PC-9 (cell line): ENCODE results near the gene B4GALT6. TPM values are rescaled to one million over a fixed set of nuclear protein-coding genes. Genes with fewer than 3 reads are reported as not detected.

Experiments
- BruUV-seq: library from RNA; stranded (reverse); fragments of 400-500 nt; replicated peaks from 2 replicates; lab custom pipeline; 2021; lab: Mats Ljungman, UMichigan
- CTCF ChIA-PET: fragments of 300-600 bp; sonication (Branson Sonifier 250); formaldehyde crosslinking; loops from one replicate; lab custom pipeline; 2022; ENCODE audit warnings: antibody characterized with exemption; lab: Charles Lee
- POLR2A ChIA-PET: fragments of 300-600 bp; sonication (Branson Sonifier 250); formaldehyde crosslinking; loops from one replicate; lab custom pipeline; 2022; ENCODE audit warnings: antibody characterized with exemption; ENCODE audit not compliant: unreplicated experiment; lab: Charles Lee
- DNase-seq, 2 experiments: peaks; one replicate each; pipeline versions ENCODE4 v3.0.0 to v3.0.0-alpha.2; 2015 to 2022; ENCODE audit warnings: mixed read lengths in 1 of 2
- H2AFZ ChIP-seq: fragments of 200-600 bp; sonication (generic); 2 replicates; pipeline ENCODE4 v1.8.1; 2017; ENCODE audit warnings: antibody characterized with exemption
- H3F3A ChIP-seq: fragments of 200-600 bp; sonication (generic); 2 replicates; pipeline ENCODE4 v1.8.1; 2017; ENCODE audit warnings: antibody characterized with exemption, mild to moderate bottlenecking, low read depth; ENCODE audit not compliant: insufficient read depth
- H3K27ac ChIP-seq: fragments of 200-600 bp; sonication (generic); 2 replicates; pipeline ENCODE4 v1.6.1; 2016; ENCODE audit warnings: mixed run types
- H3K27me3 ChIP-seq: fragments of 200-600 bp; sonication (generic); 2 replicates; pipeline ENCODE4 v1.6.1; 2016; ENCODE audit warnings: low read depth, mixed run types; ENCODE audit not compliant: insufficient read depth
- H3K36me3 ChIP-seq: fragments of 200-600 bp; sonication (generic); 2 replicates; pipeline ENCODE4 v1.6.1; 2016; ENCODE audit warnings: low read depth, mixed run types
- H3K4me1 ChIP-seq: fragments of 200-600 bp; sonication (generic); replicated peaks from 2 replicates; pipeline ENCODE4 v1.6.1; 2016; ENCODE audit warnings: mixed run types; ENCODE audit not compliant: insufficient read depth
- H3K4me2 ChIP-seq: fragments of 200-600 bp; sonication (generic); 2 replicates; pipeline ENCODE4 v1.6.1; 2017; ENCODE audit warnings: mixed run types
- H3K4me3 ChIP-seq: fragments of 200-600 bp; sonication (generic); 2 replicates; pipeline ENCODE4 v1.6.1; 2016; ENCODE audit warnings: mixed run types
- H3K79me2 ChIP-seq: fragments of 200-600 bp; sonication (generic); 2 replicates; pipeline ENCODE4 v1.6.1; 2017; ENCODE audit warnings: low read depth, mixed run types
- H3K9me2 ChIP-seq: fragments of 200-600 bp; sonication (generic); 2 replicates; pipeline ENCODE4 v1.8.1; 2017; ENCODE audit warnings: mild to moderate bottlenecking; ENCODE audit not compliant: insufficient read depth
- H3K9me3 ChIP-seq: fragments of 200-600 bp; sonication (generic); 2 replicates; pipeline ENCODE4 v1.8.1; 2016; ENCODE audit warnings: low read depth; ENCODE audit not compliant: insufficient read depth
- H4K20me1 ChIP-seq: fragments of 200-600 bp; sonication (generic); 2 replicates; pipeline ENCODE4 v1.8.1; 2017; ENCODE audit not compliant: insufficient read depth
- CTCF ChIP-seq: fragments of 200-600 bp; sonication (generic); conservative IDR thresholded peaks from 2 replicates; pipeline ENCODE4 v1.6.1; 2017; ENCODE audit warnings: mixed run types, antibody characterized with exemption, mild to moderate bottlenecking, moderate library complexity
- EZH2 ChIP-seq: fragments of 200-600 bp; sonication (generic); IDR thresholded peaks from 2 replicates; pipeline ENCODE4 v1.8.0; 2017; ENCODE audit warnings: antibody characterized with exemption, low read depth
- intact Hi-C: fragments of 100-400 bp; cut with micrococcal nuclease; formaldehyde crosslinking; loops from one replicate; pipeline ENCODE4 v1.10.0; 2022; ENCODE audit not compliant: unreplicated experiment
- total RNA-seq: library from RNA; stranded (reverse); gene quantifications from 2 replicates; pipeline ENCODE4 v1.2.3, GENCODE V29; 2021

The B4GALT6 gene
- total RNA-seq, 1 experiment from 2014 or later: 5.3 TPM

- no peak for DNase-seq
- no TSS peak for BruUV-seq
- no peak overlapping the region for H3K27ac ChIP-seq
- no peaks in the 10 kb centered on the region for H3F3A ChIP-seq
- H3K36me3 ChIP-seq: no peaks in the 10 kb centered on the region
- ChIA-PET POLR2A (no interaction called here), CTCF (no interaction called here)
- intact Hi-C loops: no loop called here
- no peaks in the 10 kb centered on the region for H3K9me2 ChIP-seq
- no peak overlapping the region for H2AFZ ChIP-seq
- no peaks in the 10 kb centered on the region for H3K4me1 ChIP-seq
- H4K20me1 ChIP-seq: no peaks in the 10 kb centered on the region
- H3K4me2 ChIP-seq: no peak overlapping the region
- H3K27me3 ChIP-seq: no peaks in the 10 kb centered on the region
- H3K79me2 ChIP-seq: no peaks in the 10 kb centered on the region
- no peak overlapping the region for H3K4me3 ChIP-seq
- no peaks in the 10 kb centered on the region for H3K9me3 ChIP-seq
- TF ChIP-seq EZH2 (no peak), CTCF (no peak)
These were observed 37.2 kb upstream of the B4GALT6 start for GRCh38 chr18:31721601-31722000.

- no TSS peak for BruUV-seq
- no peaks in the 10 kb centered on the region for H3K9me2 ChIP-seq
- POLR2A ChIA-PET: no interaction called here
- H2AFZ ChIP-seq: no peak overlapping the region
- H3K4me3 ChIP-seq: no peak overlapping the region
- CTCF ChIA-PET: no interaction called here
- no peak for TF ChIP-seq CTCF
- no peak for TF ChIP-seq EZH2
- no peaks in the 10 kb centered on the region for H3K4me1 ChIP-seq
- no peak for DNase-seq
- H3F3A ChIP-seq: no peaks in the 10 kb centered on the region
- no peaks in the 10 kb centered on the region for H4K20me1 ChIP-seq
- no peaks in the 10 kb centered on the region for H3K79me2 ChIP-seq
- H3K27me3 ChIP-seq: no peaks in the 10 kb centered on the region
- H3K9me3 ChIP-seq: no peaks in the 10 kb centered on the region
- intact Hi-C loops: no loop called here
- H3K36me3 ChIP-seq: no peaks in the 10 kb centered on the region
- no peak overlapping the region for H3K27ac ChIP-seq
- H3K4me2 ChIP-seq: no peak overlapping the region
These were observed 36.5 kb upstream of the B4GALT6 start for GRCh38 chr18:31720867-31721266.

GRCh38 chr18:31719363-31720006 lies 35.1 kb upstream of the B4GALT6 start:
- TF ChIP-seq EZH2: no peak
- no peak for TF ChIP-seq CTCF
- CTCF ChIA-PET: no interaction called here
- intact Hi-C loops: no loop called here

More at GRCh38 chr18:31719363-31720006, 35.1 kb upstream of the B4GALT6 start:
- H3K4me3 ChIP-seq: no peak overlapping the region
- POLR2A ChIA-PET: no interaction called here
- no peaks in the 10 kb centered on the region for H3F3A ChIP-seq
- DNase-seq: no peak
- BruUV-seq: no TSS peak
- no peaks in the 10 kb centered on the region for H3K4me1 ChIP-seq
- H3K27ac ChIP-seq: no peak overlapping the region
- no peaks in the 10 kb centered on the region for H3K9me2 ChIP-seq
- no peak overlapping the region for H2AFZ ChIP-seq
- no peaks in the 10 kb centered on the region for H3K9me3 ChIP-seq
- no peaks in the 10 kb centered on the region for H3K27me3 ChIP-seq
- no peaks in the 10 kb centered on the region for H3K79me2 ChIP-seq
- H3K36me3 ChIP-seq: no peaks in the 10 kb centered on the region
- no peaks in the 10 kb centered on the region for H4K20me1 ChIP-seq
- H3K4me2 ChIP-seq: no peak overlapping the region
